SIG-M5 (cell line): ENCODE results near the gene PHF21B.
"Not testable (repeated sequence)": the region's sequence is repeated elsewhere in the genome, so short reads cannot be mapped to it uniquely, and the experiment has no call there.

Source experiments
- DNase-seq: peaks from one replicate; lab custom pipeline; 2025; lab: John Stamatoyannopoulos, UW

Gene PHF21B

DNA sequence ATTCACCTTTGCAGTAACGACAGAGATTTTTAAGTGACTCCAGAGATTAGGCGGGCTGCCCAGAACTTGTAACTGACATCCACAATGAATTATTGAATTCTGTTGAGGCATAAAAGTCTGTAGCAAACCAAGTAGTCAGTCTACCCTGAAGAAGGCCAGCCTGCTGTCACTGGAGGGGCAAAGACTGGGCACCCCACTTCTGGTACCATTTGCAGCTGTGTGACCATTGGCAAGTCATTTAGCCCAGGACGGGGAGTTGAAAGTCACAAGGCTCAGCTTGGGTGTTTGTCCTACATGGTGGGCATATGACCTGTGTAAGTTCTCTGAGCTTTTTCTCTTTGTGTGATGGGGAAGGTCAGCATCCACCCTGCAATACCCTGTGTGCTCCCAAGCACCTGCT is 138.0 kb downstream of the PHF21B start:
- no peak for DNase-seq

DNA sequence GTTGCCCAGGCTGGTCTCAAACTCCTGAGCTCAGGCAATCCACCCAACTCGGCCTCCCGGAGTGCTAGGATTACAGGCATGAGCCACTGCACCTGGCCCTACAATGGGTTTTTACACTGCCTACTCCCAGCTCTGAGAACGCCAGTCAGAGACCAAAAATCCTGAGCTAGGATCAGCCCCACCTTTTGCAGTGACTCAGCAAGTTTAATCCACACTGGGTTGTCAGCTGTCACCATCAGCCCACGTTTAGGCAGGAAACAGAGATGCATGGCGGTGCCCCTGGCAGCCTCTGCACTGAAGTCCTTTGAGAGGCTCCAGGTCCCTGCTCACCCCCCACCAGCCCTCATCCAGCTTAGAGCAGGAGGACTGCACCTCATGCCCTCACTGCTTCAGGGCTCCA is 139.8 kb downstream of the PHF21B start:
- DNase-seq = no peak

DNA sequence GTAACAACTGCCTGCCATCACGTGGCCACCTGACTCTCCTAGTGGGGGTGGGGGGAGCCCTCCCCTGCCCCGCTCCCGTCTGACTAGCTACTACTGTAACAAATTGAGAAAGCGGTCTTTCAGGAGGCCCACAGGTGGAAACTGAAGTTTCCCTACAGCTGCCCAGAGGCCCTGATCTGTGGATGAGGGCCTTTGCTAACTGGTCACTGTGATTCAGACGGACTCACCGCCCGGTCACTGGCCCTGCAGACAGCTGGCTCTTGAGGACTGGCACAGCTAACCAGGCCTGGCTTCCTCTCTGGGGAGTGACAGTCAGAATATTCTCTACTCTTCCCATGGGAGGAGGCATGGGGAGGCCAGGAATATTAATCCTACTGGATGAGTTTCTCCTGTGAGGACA is 140.6 kb downstream of the PHF21B start:
- no peak for DNase-seq

DNA sequence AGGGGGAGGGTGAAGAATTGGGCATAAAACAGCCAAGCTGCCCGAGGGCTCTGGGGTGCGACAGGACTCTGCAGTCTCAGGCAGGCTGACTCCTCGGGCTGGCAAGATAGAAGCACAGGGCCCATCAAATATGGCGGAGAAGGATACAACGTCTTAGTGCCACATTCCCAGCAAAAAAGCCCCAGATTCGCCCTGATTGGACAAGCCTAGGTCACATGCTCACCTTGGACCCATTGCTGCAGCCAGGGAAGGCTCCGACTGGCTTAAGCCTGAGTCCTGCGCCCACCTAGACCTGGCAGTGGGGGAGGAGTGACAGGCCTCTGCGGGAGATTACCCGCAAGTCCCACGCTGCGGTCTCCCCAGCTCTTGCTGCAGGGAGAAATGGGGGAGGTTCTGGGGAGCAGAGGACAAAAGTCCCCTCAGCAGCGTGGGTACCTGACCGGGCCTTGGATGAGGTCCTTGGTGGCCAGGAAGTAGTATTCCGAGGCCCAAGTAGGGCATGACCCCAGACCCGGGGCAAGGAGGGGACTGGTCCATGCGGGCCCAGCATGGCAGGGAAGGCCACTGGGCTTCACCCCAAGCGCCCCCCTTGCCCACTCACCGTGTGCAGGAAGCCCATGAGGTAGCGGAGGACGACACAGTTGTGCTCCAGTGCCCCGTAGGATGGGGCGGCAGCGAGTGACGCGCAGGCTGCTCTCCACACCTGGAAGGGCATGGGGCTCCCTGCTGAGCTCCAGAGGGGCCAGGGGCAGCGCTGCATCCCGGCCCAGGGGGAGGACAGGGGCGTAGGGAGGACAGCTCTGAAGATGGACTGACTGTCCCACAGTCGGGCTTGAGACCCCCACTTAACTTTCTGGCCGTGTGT is 144.4 kb downstream of the PHF21B start:
- no peak for DNase-seq

DNA sequence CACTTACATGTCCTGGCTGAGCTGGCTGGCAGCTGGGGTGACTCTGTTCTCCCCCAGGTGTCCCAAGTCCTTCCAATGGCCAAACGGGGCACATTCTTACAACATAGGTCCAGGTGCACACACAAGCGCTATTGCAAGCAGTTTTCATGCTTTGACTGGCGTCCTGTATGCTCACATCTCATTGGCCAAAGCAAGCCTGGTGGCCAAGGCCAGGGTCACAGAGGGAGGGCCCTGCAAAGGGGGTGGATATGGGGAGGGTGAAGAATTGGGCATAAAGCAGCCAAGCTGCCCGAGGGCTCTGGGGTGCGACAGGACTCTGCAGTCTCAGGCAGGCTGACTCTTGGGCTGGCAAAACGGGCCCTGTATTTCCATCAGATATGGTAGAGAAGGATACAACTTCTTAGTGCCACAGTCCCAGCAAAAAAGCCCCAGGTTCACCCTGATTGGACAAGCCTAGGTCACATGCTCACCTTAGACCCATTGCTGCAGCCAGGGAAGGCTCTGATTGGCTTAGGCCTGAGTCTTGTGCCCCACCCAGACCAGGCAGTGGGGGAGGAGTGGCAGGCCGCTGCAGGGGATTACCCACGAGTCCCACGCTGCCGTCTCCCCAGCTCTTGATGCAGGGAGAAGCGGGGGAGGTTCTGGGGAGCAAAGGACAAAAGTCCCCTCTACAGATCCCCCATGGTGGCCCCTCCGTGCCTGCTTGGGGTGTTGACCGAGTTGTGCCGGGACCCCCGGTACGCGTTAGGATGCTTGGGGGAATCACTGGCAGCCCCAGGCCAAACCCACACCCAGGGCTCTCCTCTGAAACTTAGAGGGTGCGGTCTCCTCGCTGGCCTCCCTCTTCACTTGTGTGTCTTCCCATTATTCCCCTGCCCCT is 146.6 kb downstream of the PHF21B start:
- no peak for DNase-seq

DNA sequence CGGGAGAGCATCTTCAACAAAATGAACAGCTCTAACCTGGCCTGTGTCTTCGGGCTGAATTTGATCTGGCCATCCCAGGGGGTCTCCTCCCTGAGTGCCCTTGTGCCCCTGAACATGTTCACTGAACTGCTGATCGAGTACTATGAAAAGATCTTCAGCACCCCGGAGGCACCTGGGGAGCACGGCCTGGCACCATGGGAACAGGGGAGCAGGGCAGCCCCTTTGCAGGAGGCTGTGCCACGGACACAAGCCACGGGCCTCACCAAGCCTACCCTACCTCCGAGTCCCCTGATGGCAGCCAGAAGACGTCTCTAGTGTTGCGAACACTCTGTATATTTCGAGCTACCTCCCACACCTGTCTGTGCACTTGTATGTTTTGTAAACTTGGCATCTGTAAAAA is 147.5 kb downstream of the PHF21B start:
- DNase-seq = no peak

DNA sequence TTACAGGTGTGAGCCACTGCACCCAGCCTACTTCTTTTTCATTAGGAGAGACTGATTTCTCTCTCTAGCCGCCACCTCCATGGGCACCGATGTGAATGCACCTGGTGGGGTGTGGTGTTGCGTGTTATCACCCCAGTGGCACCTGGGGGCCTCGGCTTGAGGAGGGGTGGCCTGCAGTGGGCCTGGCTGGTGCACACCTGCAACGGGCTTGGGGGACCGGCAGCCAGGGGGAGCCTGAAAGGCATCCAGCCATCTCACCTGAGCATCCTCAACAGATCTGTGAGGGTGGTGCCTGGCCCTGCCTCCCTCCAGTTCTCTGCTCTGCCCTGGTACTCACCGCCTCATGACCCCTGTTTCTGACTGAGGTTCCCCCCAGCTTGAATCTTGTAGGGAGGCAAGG is 148.6 kb downstream of the PHF21B start:
- no peak for DNase-seq

DNA sequence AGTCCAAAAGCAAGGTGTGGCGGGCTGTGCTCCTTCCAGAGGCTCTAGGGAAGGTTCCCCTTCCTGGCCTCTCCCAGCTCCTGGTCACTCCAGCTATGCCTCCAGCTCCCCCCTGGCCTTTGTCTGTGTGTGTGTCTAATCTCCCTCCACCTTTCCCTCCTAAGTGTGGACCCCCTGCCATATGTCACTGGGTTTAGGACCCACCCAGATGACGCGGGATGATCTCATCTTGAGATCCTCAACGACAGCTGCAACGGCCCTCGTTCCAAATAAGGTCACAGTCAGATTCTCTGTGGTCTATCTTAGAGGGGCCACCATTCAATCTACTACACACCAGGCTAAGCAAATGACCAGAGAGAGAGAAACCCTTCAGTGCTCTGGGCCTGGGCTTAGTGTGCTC is 149.5 kb downstream of the PHF21B start:
- DNase-seq = no peak

DNA sequence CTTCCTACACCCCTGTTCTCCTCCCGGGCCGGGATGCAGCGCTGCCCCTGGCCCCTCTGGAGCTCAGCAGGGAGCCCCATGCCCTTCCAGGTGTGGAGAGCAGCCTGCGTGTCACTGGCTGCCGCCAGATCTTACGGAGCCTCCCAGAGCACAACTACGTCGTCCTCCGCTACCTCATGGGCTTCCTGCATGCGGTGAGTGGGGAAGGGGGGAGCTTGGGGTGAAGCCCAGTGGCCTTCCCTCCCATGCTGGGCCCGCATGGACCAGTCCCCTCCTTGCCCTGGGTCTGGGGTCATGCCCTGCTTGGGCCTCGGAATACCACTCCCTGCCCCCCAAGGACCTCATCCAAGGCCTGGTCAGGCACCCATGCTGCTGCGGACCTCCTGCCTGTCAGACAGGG is 150.2 kb downstream of the PHF21B start:
- no peak for DNase-seq

DNA sequence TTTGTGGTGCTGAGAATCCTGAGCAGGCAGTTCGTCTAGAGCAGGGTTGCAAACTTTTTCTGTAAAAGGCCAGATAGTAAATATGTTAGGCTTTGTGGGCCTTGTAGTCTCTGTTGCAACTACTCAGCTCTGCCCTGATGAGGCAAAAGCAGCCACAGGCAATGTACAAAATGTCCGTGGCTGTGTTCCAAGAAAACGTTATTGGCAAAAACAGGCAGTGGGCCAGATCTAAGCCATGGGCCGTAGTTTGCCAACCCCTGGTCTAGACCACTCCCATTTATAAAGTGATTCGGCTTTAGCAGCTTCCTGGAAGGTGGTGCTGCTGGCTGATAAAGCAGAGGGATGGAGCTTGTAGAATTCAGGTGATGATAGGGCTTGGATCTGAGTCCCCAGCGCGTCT is 151.0 kb downstream of the PHF21B start:
- DNase-seq = not testable (repeated sequence)

DNA sequence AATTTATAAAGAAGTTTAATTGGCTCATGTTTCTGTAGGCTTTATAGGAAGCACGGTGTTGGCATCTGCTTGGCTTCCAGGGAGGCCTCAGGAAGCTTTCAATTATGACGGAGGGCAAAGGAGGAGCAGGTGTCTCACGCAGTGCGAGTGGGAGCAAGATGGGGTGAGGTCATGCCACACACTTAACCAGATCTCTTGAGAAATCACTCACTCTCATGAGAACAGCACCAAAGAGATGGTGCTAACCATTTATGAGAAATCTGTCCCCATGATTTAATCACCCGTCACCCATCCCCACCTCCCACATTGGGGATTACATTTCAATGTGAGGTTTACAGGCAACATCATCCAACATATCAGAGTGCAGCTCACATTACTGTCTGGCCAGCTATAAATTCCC is 153.9 kb downstream of the PHF21B start:
- no peak for DNase-seq

DNA sequence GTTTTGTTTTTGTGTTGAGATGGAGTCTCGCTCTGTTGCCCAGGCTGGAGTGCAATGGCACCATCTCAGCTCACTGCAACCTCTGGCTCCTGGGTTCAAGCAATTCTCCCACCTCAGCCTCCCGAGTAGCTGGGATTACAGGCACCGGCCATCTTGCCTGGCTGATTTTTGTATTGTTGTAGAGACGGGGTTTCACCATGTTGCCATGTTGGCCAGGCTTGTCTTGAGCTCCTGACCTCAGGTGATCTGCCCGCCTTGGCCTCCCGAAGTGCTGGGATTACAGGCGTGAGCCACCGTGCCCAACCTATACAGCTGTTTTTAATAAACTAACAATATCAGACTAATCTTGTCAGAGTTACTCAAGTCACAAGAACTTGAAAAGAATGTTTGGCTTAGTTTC is 155.2 kb downstream of the PHF21B start:
- not testable (repeated sequence) for DNase-seq

DNA sequence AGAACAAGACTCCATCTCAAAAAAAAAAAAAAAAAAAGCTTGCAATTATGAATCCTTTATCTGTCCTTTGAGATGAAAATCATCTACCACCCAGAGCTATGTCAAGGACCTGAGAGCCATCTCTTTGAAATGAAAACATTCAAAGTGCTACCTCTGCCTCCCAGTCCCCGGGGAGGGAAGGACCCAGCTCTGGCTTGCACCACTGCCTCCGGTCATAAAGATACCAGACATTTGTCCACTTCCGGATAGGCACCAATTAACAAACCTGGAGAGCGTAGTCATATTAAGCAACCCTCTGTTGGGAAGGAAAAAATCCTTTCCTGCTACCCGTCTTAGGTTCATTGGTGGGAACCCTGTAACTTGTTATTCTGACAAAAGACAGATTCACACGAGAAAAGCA is 158.9 kb downstream of the PHF21B start:
- DNase-seq = no peak

DNA sequence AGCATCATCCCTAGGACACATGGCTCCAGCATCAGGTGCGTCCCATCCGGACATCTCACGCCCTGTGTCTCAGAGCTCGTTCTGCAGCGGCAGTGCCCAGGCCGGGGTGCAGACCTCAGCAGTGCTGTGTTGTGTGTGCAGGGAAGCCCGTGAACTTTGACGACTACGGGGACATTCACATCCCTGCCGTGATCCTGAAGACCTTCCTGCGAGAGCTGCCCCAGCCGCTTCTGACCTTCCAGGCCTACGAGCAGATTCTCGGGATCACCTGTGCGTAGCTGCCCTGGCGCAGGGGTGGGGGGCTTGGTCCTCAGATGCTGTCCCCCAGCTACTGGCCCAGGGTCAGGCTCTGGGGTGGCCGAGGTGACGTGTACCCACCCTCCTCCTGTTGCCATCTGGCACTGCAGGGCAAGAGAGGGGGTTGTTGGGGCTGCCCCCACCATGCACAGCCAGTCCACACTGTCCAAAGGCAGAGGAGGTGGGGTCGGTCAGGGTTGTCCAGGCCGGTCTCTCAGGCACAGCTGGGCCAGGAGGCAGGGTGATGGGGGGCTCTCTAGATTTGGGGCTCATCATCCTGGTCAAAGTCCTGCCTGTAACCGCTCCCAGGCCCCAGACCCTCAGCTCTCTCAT is 160.9 kb downstream of the PHF21B start:
- no peak for DNase-seq

DNA sequence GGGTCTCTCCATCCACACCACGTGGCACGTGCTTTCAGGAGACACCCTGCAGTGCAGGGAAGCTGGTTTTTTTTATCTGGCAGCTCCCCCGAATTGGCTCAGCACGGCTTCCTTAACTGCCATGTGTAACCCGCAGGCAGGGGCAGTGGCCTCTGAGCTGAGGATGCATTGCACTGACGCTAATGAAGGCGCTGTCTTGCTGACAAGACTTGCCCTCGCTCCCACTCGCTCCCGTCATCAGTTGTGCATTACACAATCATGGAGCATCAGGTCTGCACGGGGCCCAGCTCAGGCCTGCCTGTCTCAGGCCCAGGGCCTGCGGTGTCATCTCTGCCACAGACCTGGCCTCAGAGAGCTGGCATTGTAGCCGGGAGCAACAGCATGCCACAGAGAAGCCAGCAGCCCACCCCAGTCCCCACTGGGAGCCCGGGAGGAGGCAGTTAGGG is 161.5 kb downstream of the PHF21B start:
- DNase-seq = no peak

DNA sequence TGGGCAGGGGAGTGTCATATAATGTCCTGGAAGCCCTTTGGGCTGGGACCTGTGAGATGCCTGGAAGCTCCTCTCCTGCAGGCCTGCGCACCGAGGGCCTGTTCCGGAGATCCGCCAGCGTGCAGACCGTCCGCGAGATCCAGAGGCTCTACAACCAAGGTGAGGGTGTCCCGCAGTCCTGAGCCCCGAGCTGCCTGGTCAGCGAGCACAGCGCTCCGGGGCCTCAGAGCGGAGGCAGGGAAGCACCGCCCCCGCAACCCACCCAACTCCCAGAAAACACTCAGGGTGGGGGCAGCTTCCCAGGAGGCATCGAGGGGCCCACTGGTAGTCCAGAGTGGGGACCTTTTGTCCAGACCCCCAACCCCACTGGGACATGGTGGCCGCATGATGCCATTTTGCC is 161.9 kb downstream of the PHF21B start:
- DNase-seq = no peak

DNA sequence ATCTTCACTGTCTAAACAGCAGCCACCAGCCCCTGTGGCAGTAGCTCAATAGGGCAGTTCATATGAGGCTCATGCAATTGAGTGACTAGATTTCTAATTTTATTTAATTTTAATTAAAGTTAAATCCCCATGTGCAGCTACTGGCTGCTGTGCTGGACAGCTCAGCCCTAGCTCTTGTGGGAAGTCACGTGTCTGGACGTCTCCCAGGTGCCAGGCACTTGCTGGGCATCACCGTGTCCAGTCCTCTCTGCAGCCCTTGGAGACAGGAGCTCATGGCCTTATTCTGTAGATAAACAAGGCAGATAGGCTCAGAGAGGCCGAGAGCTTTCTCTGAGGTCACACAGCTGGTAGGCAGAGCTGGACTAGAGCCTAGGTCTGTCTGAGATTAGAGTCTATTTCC is 162.4 kb downstream of the PHF21B start:
- no peak for DNase-seq

DNA sequence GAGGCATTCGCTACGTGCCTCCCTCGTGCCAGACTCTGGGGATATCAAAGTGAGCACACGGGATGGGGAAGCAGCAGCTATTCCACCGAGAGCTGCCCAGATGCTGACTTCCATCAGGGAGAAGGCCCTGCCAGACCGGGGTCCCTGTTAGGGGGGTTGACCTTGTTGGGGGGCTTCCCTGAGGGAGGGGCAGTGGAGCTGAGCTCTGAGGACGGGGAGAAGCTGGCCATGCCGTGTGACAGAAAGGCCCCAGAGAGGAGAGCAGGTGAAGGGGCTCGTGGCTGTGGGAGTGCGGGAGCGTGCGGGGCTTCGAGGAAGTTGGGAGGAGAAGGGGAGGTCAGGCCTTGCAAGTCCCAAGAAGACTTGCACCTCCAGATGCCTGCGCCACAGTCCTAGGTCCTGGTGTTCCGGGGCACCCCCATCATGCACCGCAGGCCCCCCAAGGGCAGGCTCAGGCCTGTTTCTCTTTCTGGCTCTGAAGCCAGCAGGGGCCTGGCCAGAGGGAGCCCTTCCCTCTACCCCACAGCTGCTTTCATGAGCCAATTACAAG is 163.0 kb downstream of the PHF21B start:
- DNase-seq = no peak

DNA sequence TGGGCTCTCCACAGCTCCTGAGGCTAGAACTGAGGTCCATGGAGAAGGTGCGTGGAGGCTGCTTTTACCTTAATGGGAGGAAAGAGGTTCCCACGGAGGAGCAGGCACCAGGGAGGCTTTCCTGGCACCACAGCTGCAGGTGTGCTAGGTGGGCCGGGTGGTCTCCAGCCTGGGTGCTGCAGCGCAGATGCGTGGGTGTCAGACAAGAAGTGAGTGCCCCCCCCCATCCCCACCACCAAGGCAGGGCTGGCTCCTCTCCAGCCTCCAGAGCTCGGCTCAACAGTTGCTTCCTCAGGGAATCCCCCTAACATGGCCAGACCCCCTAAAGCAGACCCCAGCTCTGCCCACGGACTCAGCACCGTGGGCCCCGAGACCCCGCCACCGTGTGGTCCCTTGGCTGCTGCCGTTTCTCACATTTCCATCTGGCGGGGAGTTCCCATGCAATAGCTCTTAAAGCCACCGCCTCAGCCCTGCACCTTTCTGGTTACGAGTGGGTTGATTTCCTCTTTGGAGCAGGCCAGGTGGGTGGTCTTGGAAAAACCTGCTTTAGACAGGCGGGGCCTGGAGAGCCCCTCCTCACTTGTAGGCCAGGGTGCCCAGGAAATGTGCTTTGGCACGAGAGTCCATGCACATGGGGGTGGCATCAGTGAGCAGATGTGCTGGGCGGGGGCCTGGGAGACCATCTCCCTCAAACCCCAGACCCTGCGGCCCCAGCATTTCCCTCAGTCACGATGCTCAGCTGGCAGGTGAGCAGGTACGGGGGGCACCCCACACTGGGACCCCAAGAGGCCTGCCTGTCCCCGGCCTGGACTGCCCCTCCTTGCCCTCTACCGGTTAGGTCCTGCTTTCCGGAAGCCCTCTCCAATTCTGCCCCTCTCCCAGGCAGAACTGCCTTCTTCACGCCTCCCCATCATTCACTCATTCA is 163.7 kb downstream of the PHF21B start:
- no peak for DNase-seq

DNA sequence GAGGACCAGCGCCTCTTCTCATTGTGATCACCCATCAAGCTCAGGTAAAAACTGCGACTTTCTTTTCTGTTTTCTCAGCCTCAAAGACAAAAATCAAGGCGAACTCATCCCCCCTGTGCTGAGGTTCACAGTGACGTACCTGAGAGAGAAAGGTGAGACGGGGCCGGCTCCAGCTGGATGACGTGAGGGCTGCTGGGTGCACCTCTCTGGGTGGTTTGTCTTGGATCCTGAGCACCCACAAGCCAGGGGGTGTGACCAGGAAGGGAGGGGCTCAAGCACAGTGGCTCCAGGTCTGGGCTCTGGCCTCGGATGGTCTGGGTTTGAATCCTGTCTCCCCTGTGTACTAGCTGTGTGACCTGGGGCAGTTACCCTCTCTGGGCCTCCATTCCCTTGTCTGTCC is 164.6 kb downstream of the PHF21B start:
- no peak for DNase-seq

DNA sequence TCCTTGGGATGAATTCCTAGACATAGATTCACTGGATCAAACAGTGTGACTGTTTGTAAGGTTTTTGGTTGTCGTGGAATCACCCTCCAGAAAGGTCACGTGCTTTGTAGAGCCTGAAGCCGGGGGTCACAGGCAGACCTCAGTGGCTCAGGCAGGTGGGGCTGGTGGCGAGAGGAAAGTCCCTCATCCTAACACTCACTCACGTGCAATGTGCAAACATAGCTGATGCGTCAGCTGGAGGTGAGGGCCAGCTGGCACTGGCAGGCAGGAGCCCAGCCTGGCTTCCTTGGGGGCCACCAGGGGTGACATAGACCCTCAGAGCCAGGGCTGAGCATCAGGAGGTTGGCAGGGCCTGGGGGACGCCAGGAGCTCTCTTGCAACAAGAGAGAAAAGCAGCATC is 167.4 kb downstream of the PHF21B start:
- DNase-seq = no peak
